HepG2 (cell line): ENCODE data around the gene VAMP2. TPM values are rescaled to one million over a fixed set of nuclear protein-coding genes. Genes with fewer than 3 reads are reported as not detected.

Source experiments
- AGO2 ChIP-seq: fragments of 200-400 bp; formaldehyde crosslinking; optimal IDR thresholded peaks from 2 replicates; pipeline ENCODE3; 2017; ENCODE audit warnings: mild to moderate bottlenecking, low read depth, low read length, moderate library complexity
- BRD4 ChIP-seq: sonication (generic); formaldehyde crosslinking; IDR thresholded peaks from 2 replicates; pipeline ENCODE4 v1.4.0; 2020; ENCODE audit warnings: missing genetic modification reagents
- CBX5 ChIP-seq: sonication (generic); formaldehyde crosslinking; IDR thresholded peaks from 2 replicates; pipeline ENCODE4 v1.4.0; 2020; ENCODE audit warnings: missing genetic modification reagents, borderline replicate concordance
- CEBPB ChIP-seq: IDR thresholded peaks from 2 replicates; pipeline ENCODE4 v1.6.1; 2011; ENCODE audit warnings: low read depth, low read length, improper control_type of control experiment, borderline replicate concordance
- CREB3 ChIP-seq: sonication (generic); formaldehyde crosslinking; IDR thresholded peaks from 2 replicates; pipeline ENCODE4 v1.5.0; 2020; ENCODE audit warnings: missing genetic modification reagents
- E2F5 ChIP-seq: sonication (generic); formaldehyde crosslinking; conservative IDR thresholded peaks from 2 replicates; pipeline ENCODE4 v1.4.0; 2020; ENCODE audit warnings: missing genetic modification reagents
- EZH2 ChIP-seq: conservative IDR thresholded peaks from 2 replicates; pipeline ENCODE4 v1.6.1; 2012; ENCODE audit warnings: mild to moderate bottlenecking, low read depth, low read length, moderate library complexity
- GATA4 ChIP-seq: sonication (generic); IDR thresholded peaks from 2 replicates; pipeline ENCODE4 v1.6.1; 2016; ENCODE audit warnings: antibody characterized with exemption, low read depth, borderline replicate concordance
- KLF9 ChIP-seq: IDR thresholded peaks from 2 replicates; pipeline ENCODE4 v1.6.1; 2016; ENCODE audit warnings: low read depth
- MAFF ChIP-seq: IDR thresholded peaks from 2 replicates; pipeline ENCODE4 v1.6.1; 2011; ENCODE audit warnings: low read depth, low read length, improper control_type of control experiment
- MNT ChIP-seq: fragments of 450-650 bp; IDR thresholded peaks from 2 replicates; pipeline ENCODE4 v1.6.1; 2016
- MYC ChIP-seq: sonication (generic); formaldehyde crosslinking; IDR thresholded peaks from 2 replicates; pipeline ENCODE4 v1.9.0; 2021; ENCODE audit warnings: missing genetic modification reagents, borderline replicate concordance
- NCOA5 ChIP-seq: sonication (generic); formaldehyde crosslinking; IDR thresholded peaks from 2 replicates; pipeline ENCODE4 v1.4.0; 2020; ENCODE audit warnings: missing genetic modification reagents
- PRMT3 ChIP-seq: sonication (generic); formaldehyde crosslinking; IDR thresholded peaks from 2 replicates; pipeline ENCODE4 v1.8.1; 2022; ENCODE audit warnings: low read depth, mild to moderate bottlenecking, moderate library complexity, missing genetic modification reagents, borderline replicate concordance
- RAD51 ChIP-seq: fragments of 450-650 bp; IDR thresholded peaks from 2 replicates; pipeline ENCODE4 v1.6.1; 2016; ENCODE audit warnings: borderline replicate concordance
- TEF ChIP-seq: sonication (generic); formaldehyde crosslinking; IDR thresholded peaks from 2 replicates; pipeline ENCODE4 v1.5.0; 2020; ENCODE audit warnings: missing genetic modification reagents
- THAP11 ChIP-seq: IDR thresholded peaks from 2 replicates; pipeline ENCODE4 v1.6.1; 2016; ENCODE audit warnings: missing biosample characterization, missing genetic modification reagents
- ZBTB46 ChIP-seq: sonication (generic); formaldehyde crosslinking; IDR thresholded peaks from 2 replicates; pipeline ENCODE4 v1.4.0; 2020; ENCODE audit warnings: mild to moderate bottlenecking, missing genetic modification reagents, borderline replicate concordance
- ZNF17 ChIP-seq: sonication (generic); formaldehyde crosslinking; IDR thresholded peaks from 2 replicates; pipeline ENCODE4 v1.5.0; 2020; ENCODE audit warnings: mild to moderate bottlenecking, missing genetic modification reagents
- ZNF547 ChIP-seq: sonication (generic); formaldehyde crosslinking; IDR thresholded peaks from 2 replicates; pipeline ENCODE4 v1.5.1; 2020; ENCODE audit warnings: mild to moderate bottlenecking, missing genetic modification reagents
- ZNF639 ChIP-seq: conservative IDR thresholded peaks from 2 replicates; pipeline ENCODE4 v1.6.1; 2018; ENCODE audit warnings: missing genetic modification reagents
- ZNF678 ChIP-seq: sonication (generic); formaldehyde crosslinking; IDR thresholded peaks from 2 replicates; pipeline ENCODE4 v1.4.0; 2020; ENCODE audit warnings: mild to moderate bottlenecking, missing genetic modification reagents
- ZNF724P ChIP-seq: sonication (generic); formaldehyde crosslinking; IDR thresholded peaks from 2 replicates; pipeline ENCODE4 v1.8.0; 2022; ENCODE audit warnings: missing genetic modification reagents, borderline replicate concordance
- polyA plus RNA-seq, 8 experiments: library from polyadenylated mRNA; depleted of rRNA in 3 of 8; stranded (reverse) in 7 of 8; unstranded in 1 of 8; fragments of >200 nt; fragmentation: Illumina TruSeq in 4 of 8; extraction: Trizol in 4 of 8; gene quantifications; 2 replicates each; pipeline versions ENCODE4 v1.2.1 to v1.2.3, GENCODE V29; 2011 to 2016; ENCODE audit warnings: low read depth in 4 of 8, missing spikeins in 1 of 8, mixed read lengths in 1 of 8; ENCODE audit not compliant: insufficient read depth in 1 of 8
- total RNA-seq, 5 experiments: library from RNA; depleted of rRNA; stranded (reverse); fragments of >200 nt; fragmentation: Illumina TruSeq; extraction: Trizol; gene quantifications; 2 replicates each; pipeline ENCODE4 v1.2.3, GENCODE V29; 2016; ENCODE audit warnings: low read depth in 1 of 5

The VAMP2 gene
- total and polyA plus RNA-seq, 2 of the 13 experiments (the other 11 are each of a cell fraction or from before 2014, with no cell fraction given): 3.9 to 17.2 TPM

GRCh38 chr17:8117980-8118768, 44.6 kb downstream of the VAMP2 start, which contains the start of gene ALOXE3 (continued):
- no peak; the same call in 1 of the 2 replicates for TF ChIP-seq MYC (CRISPR knock-in tag)
- peak; percentile 20; the same call in 1 of the 2 replicates for TF ChIP-seq RAD51
- no peak for TF ChIP-seq ZNF678 (CRISPR knock-in tag)
- TF ChIP-seq CEBPB: no peak
- TF ChIP-seq ZNF17 (CRISPR knock-in tag): no peak
- no peak for TF ChIP-seq MAFF
- TF ChIP-seq EZH2: no peak
- TF ChIP-seq PRMT3 (CRISPR knock-in tag): no peak
- no peak for TF ChIP-seq E2F5 (CRISPR knock-in tag)
- no peak for TF ChIP-seq TEF (CRISPR knock-in tag)
- TF ChIP-seq BRD4 (CRISPR knock-in tag): 0 out of 2 replicates have a peak, but pooled peaks have one; percentile 51
- no peak for TF ChIP-seq ZNF724P (CRISPR knock-in tag)
- TF ChIP-seq CBX5 (CRISPR knock-in tag): 0 out of 2 replicates have a peak, but pooled peaks have one; percentile 10
- no peak for TF ChIP-seq AGO2
- no peak for TF ChIP-seq ZBTB46 (CRISPR knock-in tag)
- peak; percentile 69; the same call in 1 of the 2 replicates for TF ChIP-seq MNT
- no peak for TF ChIP-seq GATA4
- TF ChIP-seq CREB3: no peak
- TF ChIP-seq THAP11 (CRISPR knock-in tag): no peak
- no peak for TF ChIP-seq NCOA5
- no peak for TF ChIP-seq ZNF639 (CRISPR knock-in tag)
- TF ChIP-seq KLF9 (CRISPR knock-in tag): no peak
- no peak for TF ChIP-seq ZNF547 (CRISPR knock-in tag)
